K562 (cell line): ENCODE data around the gene ENPP6. TPM values are rescaled to one million over a fixed set of nuclear protein-coding genes. Genes with fewer than 3 reads are reported as not detected.

Source experiments
- ATAC-seq: fragments of 200-7000 bp; cut with Tn5 transposase; 3 replicates; pipeline ENCODE4 v1.9.1; 2020; ENCODE audit warnings: moderate library complexity
- BruUV-seq: library from RNA; stranded (reverse); fragments of 400-500 nt; replicated peaks from 2 replicates; lab custom pipeline; 2021; lab: Mats Ljungman, UMichigan
- CTCF ChIA-PET: fragments of 300-600 bp; formaldehyde crosslinking; extraction: SDS; loops from one replicate; lab custom pipeline; 2021; ENCODE audit warnings: low intra/inter-chr PET ratio; lab: Yijun Ruan, JAX
- POLR2A ChIA-PET: fragments of 300-600, 350-650 bp; sonication (Branson Sonifier 250); formaldehyde crosslinking; extraction: SDS; loops from one replicate; lab custom pipeline; 2021; ENCODE audit warnings: antibody characterized with exemption, inconsistent platforms; lab: Yijun Ruan, JAX
- DNase-seq, 4 experiments: peaks; one replicate each; pipeline versions ENCODE4 v3.0.0 to v3.0.0-alpha.2; 2011 to 2018; ENCODE audit warnings: low spot score in 3 of 4, mixed read lengths in 3 of 4; ENCODE audit errors: extremely low read depth in 1 of 4
- FAIRE-seq: peaks from 2 replicates; lab custom pipeline; 2011; peaks lifted over from hg19 to GRCh38; lab: Jason Lieb, UNC
- H2AFZ ChIP-seq: 2 replicates; pipeline ENCODE4 v1.6.0; 2011; ENCODE audit warnings: low read depth, low read length, control low read depth, inconsistent platforms
- H3K27ac ChIP-seq: fragments of 200-600 bp; 3 replicates; pipeline ENCODE4 v1.8.0; 2011; ENCODE audit warnings: low read depth, mild to moderate bottlenecking, control low read depth, inconsistent platforms, low read length, moderate library complexity, mixed read lengths; ENCODE audit errors: extremely low read depth
- H3K27me3 ChIP-seq, 2 experiments: fragments of 300-600 bp in 1 of 2; 2 replicates in 1 of 2; 3 replicates in 1 of 2; pipeline versions ENCODE4 v1.6.0 to v1.8.0; 2011; ENCODE audit warnings: inconsistent platforms in 2 of 2, low read length in 2 of 2, mild to moderate bottlenecking in 1 of 2, mixed read lengths in 1 of 2, moderate library complexity in 1 of 2; ENCODE audit not compliant: control insufficient read depth in 2 of 2, insufficient read depth in 2 of 2
- H3K36me3 ChIP-seq: fragments of 300-600 bp; 3 replicates; pipeline ENCODE4 v1.8.0; 2011; ENCODE audit warnings: mild to moderate bottlenecking, low read length, inconsistent platforms; ENCODE audit not compliant: control insufficient read depth, insufficient read depth
- H3K4me1 ChIP-seq, 2 experiments: fragments of 200-600 bp in 1 of 2; replicated peaks in 1 of 2; 2 replicates in 1 of 2; 3 replicates in 1 of 2; pipeline versions ENCODE4 v1.5.1 to v1.8.0; 2011; ENCODE audit warnings: inconsistent platforms in 2 of 2, low read length in 2 of 2, mild to moderate bottlenecking in 1 of 2, mixed read lengths in 1 of 2, moderate library complexity in 1 of 2; ENCODE audit not compliant: control insufficient read depth in 2 of 2, insufficient read depth in 2 of 2
- H3K4me2 ChIP-seq: 2 replicates; pipeline ENCODE4 v1.6.1; 2011; ENCODE audit warnings: low read length, control low read depth, inconsistent platforms, mixed read lengths; ENCODE audit not compliant: insufficient read depth
- H3K4me3 ChIP-seq: fragments of 200-600 bp; sonication (generic), shearing (Covaris generic); 2 replicates; pipeline ENCODE4 v1.5.1; 2016; ENCODE audit warnings: control low read depth, inconsistent platforms
- H3K79me2 ChIP-seq: fragments of 200-600 bp; 3 replicates; pipeline ENCODE4 v1.8.0; 2011; ENCODE audit warnings: low read length, inconsistent platforms; ENCODE audit not compliant: control insufficient read depth, insufficient read depth
- H3K9ac ChIP-seq, 2 experiments: 2 replicates each; pipeline versions ENCODE4 v1.6.0 to v1.6.1; 2011; ENCODE audit warnings: low read depth in 2 of 2, low read length in 2 of 2, control low read depth in 1 of 2, inconsistent platforms in 1 of 2, mild to moderate bottlenecking in 1 of 2, mixed read lengths in 1 of 2; ENCODE audit not compliant: insufficient read depth in 1 of 2
- H3K9me1 ChIP-seq: one replicate; pipeline ENCODE4 v1.6.0; 2011; ENCODE audit warnings: inconsistent platforms, mild to moderate bottlenecking, low read length, moderate library complexity; ENCODE audit not compliant: control insufficient read depth, insufficient read depth
- H3K9me3 ChIP-seq: replicated peaks from 2 replicates; pipeline ENCODE4 v1.5.1; 2011; ENCODE audit warnings: low read depth, low read length, inconsistent platforms; ENCODE audit not compliant: control insufficient read depth, insufficient read depth
- H4K20me1 ChIP-seq: replicated peaks from 2 replicates; pipeline ENCODE4 v1.6.1; 2011; ENCODE audit warnings: low read length, inconsistent platforms, mixed read lengths; ENCODE audit not compliant: control insufficient read depth, insufficient read depth
- RBM25 ChIP-seq: fragments of 200-400 bp; formaldehyde crosslinking; IDR thresholded peaks from 2 replicates; pipeline ENCODE4 v1.6.1; 2018; ENCODE audit warnings: low read length, low read depth, moderate library complexity; ENCODE audit not compliant: severe bottlenecking
- RFX1 ChIP-seq: fragments of 450-650 bp; IDR thresholded peaks from 2 replicates; pipeline ENCODE4 v1.6.1; 2016; ENCODE audit warnings: mild to moderate bottlenecking, moderate library complexity
- SMAD1 ChIP-seq: fragments of 150-350 bp; IDR thresholded peaks from 2 replicates; pipeline ENCODE4 v1.6.1; 2014; ENCODE audit warnings: low read length, low read depth; ENCODE audit not compliant: partially characterized antibody
- ZNF12 ChIP-seq: sonication (generic); formaldehyde crosslinking; IDR thresholded peaks from 2 replicates; pipeline ENCODE4 v1.4.0; 2020; ENCODE audit warnings: mild to moderate bottlenecking, missing genetic modification reagents
- ZNF140 ChIP-seq: fragments of 250-450 bp; sonication (Bioruptor Pico); IDR thresholded peaks from 2 replicates; pipeline ENCODE4 v1.8.0; 2021; ENCODE audit warnings: moderate library complexity, mild to moderate bottlenecking, inconsistent platforms
- WGBS: fragments of 100-300 bp; shearing (Covaris generic); methylation state at CpG from one replicate; pipeline ENCODE4 v1.1.6; 2016; ENCODE audit warnings: low coverage, mixed read lengths; ENCODE audit not compliant: insufficient coverage; ENCODE audit errors: missing lambda C conversion rate; 5-methylcytosine and 5-hydroxymethylcytosine counted together
- in situ Hi-C: fragments of 300-500 bp; cut with MboI; formaldehyde crosslinking; loops from 4 replicates; pipeline ENCODE4 v1.15.0; 2018; ENCODE audit warnings: inconsistent platforms, mixed read lengths
- intact Hi-C: fragments of 100-400 bp; cut with micrococcal nuclease; formaldehyde crosslinking; loops from 2 replicates; pipeline ENCODE4 v1.14.2; 2022
- polyA plus RNA-seq, 8 experiments: library from polyadenylated mRNA; depleted of rRNA in 4 of 8; stranded (reverse) in 5 of 8; unstranded in 3 of 8; fragments of >200 nt; fragmentation: Nextera tagmentation in 2 of 8; fragmentation: Illumina TruSeq in 1 of 8; extraction: Ambion mirVana in 2 of 8; extraction: Trizol in 1 of 8; gene quantifications; 2 replicates each; pipeline versions ENCODE4 v1.2.1 to v1.2.3, GENCODE V29; 2011 to 2014; ENCODE audit warnings: inconsistent platforms in 1 of 8, missing spikeins in 1 of 8
- total RNA-seq, 7 experiments: library from RNA; depleted of rRNA in 6 of 7; stranded (reverse); fragments of >200 nt in 6 of 7; fragmentation: Illumina TruSeq in 2 of 7; extraction: Trizol in 2 of 7; gene quantifications; 2 replicates each; pipeline versions ENCODE4 v1.2.1 to v1.2.3, GENCODE V29; 2011 to 2021; ENCODE audit warnings: low replicate concordance in 1 of 7
- TF ChIP-seq, protein P1 (sequence below): fragments of 250-450 bp; sonication (Bioruptor Pico); IDR thresholded peaks from 2 replicates; pipeline ENCODE4 v1.5.0; 2021
- TF ChIP-seq, protein P2 (sequence below): fragments of 450-650 bp; IDR thresholded peaks from 2 replicates; pipeline ENCODE4 v1.6.1; 2017; ENCODE audit warnings: antibody characterized with exemption

Gene ENPP6
- total and polyA plus RNA-seq, 9 of the 15 experiments (the other 6 are each of a cell fraction or from before 2014, with no cell fraction given) = 0.29 TPM; not detected in 8

DNA sequence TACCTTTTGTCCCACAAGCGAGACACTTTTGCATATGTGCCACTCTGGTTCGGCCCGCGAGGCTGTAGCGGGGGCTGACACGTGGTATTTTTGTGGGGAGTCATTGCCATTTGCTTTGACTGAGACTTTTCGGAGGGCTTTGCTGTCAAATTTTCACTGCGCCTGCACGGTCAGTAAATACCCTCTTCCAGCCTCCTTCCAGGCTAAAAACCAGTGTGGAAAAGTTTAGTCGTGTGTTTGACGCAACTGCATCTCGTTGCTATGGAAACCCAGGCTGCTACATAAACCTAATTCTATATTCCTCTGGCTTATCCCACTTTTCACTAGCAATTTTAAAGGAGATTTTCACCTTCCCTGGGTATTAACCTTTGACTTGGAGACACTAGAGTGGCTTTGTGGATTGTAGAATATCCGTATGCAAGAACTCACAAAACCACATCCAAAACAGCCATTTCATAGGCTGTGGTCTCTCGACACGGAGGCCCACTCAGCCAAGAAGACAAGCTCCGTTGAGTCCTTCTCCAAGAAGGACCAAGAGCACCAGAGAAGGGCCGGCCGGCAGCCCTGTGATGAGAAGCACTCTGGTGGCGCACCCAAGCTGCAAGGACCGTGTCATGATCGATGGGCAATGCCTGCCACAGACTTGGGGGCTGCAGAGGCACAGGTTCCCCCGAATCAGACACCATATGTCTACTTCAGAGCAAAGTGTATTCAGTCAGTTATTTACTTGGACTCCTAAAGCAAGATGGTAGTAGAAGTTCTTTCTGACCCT lies 38.4 kb upstream of the ENPP6 start:
- H3K4me1 ChIP-seq = peaks cover 0 to 6% of the 10 kb centered on the region in 2 experiments; a peak in 2 of 5 replicates
- no peak overlapping the region for H3K4me2 ChIP-seq
- no peaks in the 10 kb centered on the region for H3K9me3 ChIP-seq
- no TSS peak for BruUV-seq
- ChIA-PET POLR2A (no interaction called here), CTCF (no interaction called here)
- intact Hi-C loops = no loop called here
- H4K20me1 ChIP-seq = no peaks in the 10 kb centered on the region
- no peak overlapping the region for H3K9ac ChIP-seq
- no peaks in the 10 kb centered on the region for H3K9me1 ChIP-seq
- H3K36me3 ChIP-seq = no peaks in the 10 kb centered on the region
- in situ Hi-C loops = no loop called here
- DNase-seq (no peak), ATAC-seq (no peak), FAIRE-seq (no peak)
- WGBS = 12% methylated on average over 21 of the region's 22 CpGs
- H2AFZ ChIP-seq = no peak overlapping the region
- TF ChIP-seq RFX1 = peak; percentile 76
- TF ChIP-seq, protein P1, sequence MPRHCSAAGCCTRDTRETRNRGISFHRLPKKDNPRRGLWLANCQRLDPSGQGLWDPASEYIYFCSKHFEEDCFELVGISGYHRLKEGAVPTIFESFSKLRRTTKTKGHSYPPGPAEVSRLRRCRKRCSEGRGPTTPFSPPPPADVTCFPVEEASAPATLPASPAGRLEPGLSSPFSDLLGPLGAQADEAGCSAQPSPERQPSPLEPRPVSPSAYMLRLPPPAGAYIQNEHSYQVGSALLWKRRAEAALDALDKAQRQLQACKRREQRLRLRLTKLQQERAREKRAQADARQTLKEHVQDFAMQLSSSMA (CRISPR knock-in tag) = no peak
- H3K79me2 ChIP-seq = no peaks in the 10 kb centered on the region
- no peak overlapping the region for H3K27ac ChIP-seq
- no peak overlapping the region for H3K4me3 ChIP-seq
- peaks cover 17 to 25% of the 10 kb centered on the region in 2 experiments for H3K27me3 ChIP-seq

DNA sequence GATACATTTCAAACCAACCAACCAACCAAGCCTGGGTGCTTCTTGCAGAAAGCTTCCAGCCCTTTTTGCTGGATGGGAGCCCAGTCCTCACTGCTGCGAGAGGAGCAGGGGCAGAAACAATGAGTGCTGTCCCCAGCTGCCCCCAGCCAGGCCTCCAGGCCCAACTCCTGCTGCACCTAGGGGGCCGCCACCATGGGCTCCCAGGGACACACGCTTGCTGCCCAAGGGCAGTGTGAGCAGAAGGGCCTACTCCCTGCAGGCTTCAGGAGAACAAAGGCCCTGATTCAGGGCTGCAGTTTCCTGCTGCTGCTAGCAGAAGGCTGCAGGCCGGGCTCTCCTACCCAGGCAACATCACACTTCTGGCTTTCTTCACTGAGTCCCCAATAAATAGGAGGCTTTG lies 37.7 kb upstream of the ENPP6 start:
- in situ Hi-C loops = no loop called here
- DNase-seq = no peak
- BruUV-seq = no TSS peak

More for the DNA sequence above, 37.7 kb upstream of the ENPP6 start:
- no peak overlapping the region for H3K4me2 ChIP-seq
- POLR2A ChIA-PET = no interaction called here
- TF ChIP-seq RBM25 = no peak
- TF ChIP-seq ZNF12 (CRISPR knock-in tag) = no peak
- TF ChIP-seq, protein P2, sequence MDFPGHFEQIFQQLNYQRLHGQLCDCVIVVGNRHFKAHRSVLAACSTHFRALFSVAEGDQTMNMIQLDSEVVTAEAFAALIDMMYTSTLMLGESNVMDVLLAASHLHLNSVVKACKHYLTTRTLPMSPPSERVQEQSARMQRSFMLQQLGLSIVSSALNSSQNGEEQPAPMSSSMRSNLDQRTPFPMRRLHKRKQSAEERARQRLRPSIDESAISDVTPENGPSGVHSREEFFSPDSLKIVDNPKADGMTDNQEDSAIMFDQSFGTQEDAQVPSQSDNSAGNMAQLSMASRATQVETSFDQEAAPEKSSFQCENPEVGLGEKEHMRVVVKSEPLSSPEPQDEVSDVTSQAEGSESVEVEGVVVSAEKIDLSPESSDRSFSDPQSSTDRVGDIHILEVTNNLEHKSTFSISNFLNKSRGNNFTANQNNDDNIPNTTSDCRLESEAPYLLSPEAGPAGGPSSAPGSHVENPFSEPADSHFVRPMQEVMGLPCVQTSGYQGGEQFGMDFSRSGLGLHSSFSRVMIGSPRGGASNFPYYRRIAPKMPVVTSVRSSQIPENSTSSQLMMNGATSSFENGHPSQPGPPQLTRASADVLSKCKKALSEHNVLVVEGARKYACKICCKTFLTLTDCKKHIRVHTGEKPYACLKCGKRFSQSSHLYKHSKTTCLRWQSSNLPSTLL = no peak
- TF ChIP-seq ZNF140 (CRISPR knock-in tag) = no peak
- TF ChIP-seq SMAD1 = no peak
- H3K9me1 ChIP-seq = no peaks in the 10 kb centered on the region
- ATAC-seq (no peak), FAIRE-seq (no peak)
- no peak overlapping the region for H2AFZ ChIP-seq
- CTCF ChIA-PET = no interaction called here
- H3K27ac ChIP-seq = no peak overlapping the region
- H4K20me1 ChIP-seq = no peaks in the 10 kb centered on the region
- no peak overlapping the region for H3K4me3 ChIP-seq
- H3K4me1 ChIP-seq = peaks cover 0 to 6% of the 10 kb centered on the region in 2 experiments; a peak in 2 of 5 replicates
- intact Hi-C loops = no loop called here
- H3K27me3 ChIP-seq = peaks cover 17 to 25% of the 10 kb centered on the region in 2 experiments
- WGBS = 11% methylated on average over 4 of the region's 4 CpGs
- no peaks in the 10 kb centered on the region for H3K9me3 ChIP-seq
- H3K9ac ChIP-seq = no peak overlapping the region
- H3K79me2 ChIP-seq = no peaks in the 10 kb centered on the region
- H3K36me3 ChIP-seq = no peaks in the 10 kb centered on the region
